ENCODE results near the gene EFNA5. TPM values are rescaled to one million over a fixed set of nuclear protein-coding genes. Genes with fewer than 3 reads are reported as not detected.

The EFNA5 gene
- total and polyA plus RNA-seq, 2 of the 8 experiments (the other 6 are each of a cell fraction or from before 2014, with no cell fraction given) = 9.6 to 21.8 TPM

DNA sequence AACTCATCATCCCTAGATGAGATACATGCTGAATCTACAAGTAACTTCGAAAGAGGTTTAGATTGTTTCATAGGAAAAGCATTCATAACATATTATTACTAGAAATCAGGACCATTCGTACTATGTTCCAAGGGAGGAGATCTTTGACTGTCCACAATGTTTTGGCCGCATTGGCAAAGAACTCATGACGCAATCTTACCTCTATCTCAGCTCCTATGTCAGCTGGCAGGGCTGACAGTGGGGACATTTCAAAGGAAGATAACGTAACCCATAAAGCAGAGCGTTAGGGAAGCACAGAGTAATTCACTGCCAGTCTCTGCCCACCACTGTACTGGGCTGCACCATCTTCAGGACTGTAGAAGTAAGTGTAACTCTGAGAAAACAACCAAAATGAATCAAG lies 69.7 kb downstream of the EFNA5 start:
- no peak overlapping the region for H2BK20ac ChIP-seq (ENCODE audit: low read length)
- no peak overlapping the region for H4K5ac ChIP-seq (ENCODE audit: insufficient read length, low read depth, low read length)
- H2AK5ac ChIP-seq (ENCODE audit: low read depth, low read length) = no peak overlapping the region
- no peak overlapping the region for H3K4me2 ChIP-seq (ENCODE audit: insufficient read depth in 1 of 2, low read depth in 2 of 2, low read length in 2 of 2)
- no peak overlapping the region for H2BK5ac ChIP-seq (ENCODE audit: low read depth, low read length)
- no peak overlapping the region for H2BK120ac ChIP-seq (replicated peaks; ENCODE audit: low read depth, low read length)
- H2AFZ ChIP-seq (ENCODE audit: low read length) = no peak overlapping the region
- no peak overlapping the region for H3K9ac ChIP-seq (replicated peaks in 1 of 4; ENCODE audit: extremely low read depth in 1 of 4, low read depth in 3 of 4, low read length in 3 of 4)
- H4K20me1 ChIP-seq (replicated peaks in 1 of 2; ENCODE audit: control insufficient read depth in 1 of 2, insufficient read depth in 2 of 2, low read length in 2 of 2) = no peaks in the 10 kb centered on the region
- peaks cover 0 to 15% (median 4%) of the 10 kb centered on the region in 4 experiments; a peak in 4 of 7 replicates for H3K4me1 ChIP-seq (replicated peaks in 1 of 4; ENCODE audit: control insufficient read depth in 3 of 4, insufficient read depth in 4 of 4, low read length in 3 of 4)
- no peak overlapping the region for H4K91ac ChIP-seq (replicated peaks; ENCODE audit: insufficient read length, low read length)
- H4K8ac ChIP-seq (ENCODE audit: extremely low read depth, insufficient read depth, low read length) = no peak overlapping the region
- WGBS, 2 experiments (ENCODE audit: extremely low coverage in 1 of 2, insufficient coverage in 1 of 2, insufficient read length in 1 of 2, insufficient replicate concordance in 2 of 2, low coverage in 1 of 2, low lambda C conversion rate in 2 of 2, missing lambda C conversion rate in 1 of 2) = 91% methylated on average over 6 of the region's 6 CpGs; no CpG with 5 or more reads in 1 of the 2 experiments
- no peaks in the 10 kb centered on the region for H3K79me1 ChIP-seq (ENCODE audit: low read depth, low read length)
- no peak overlapping the region for H2BK15ac ChIP-seq (ENCODE audit: low read length)
- H3K4ac ChIP-seq (replicated peaks; ENCODE audit: insufficient read length, low read depth, low read length) = no peak overlapping the region
- no peak for TF ChIP-seq YY1 (IDR thresholded peaks at IDR 0.05; ENCODE audit: low read depth, low read length)
- TF ChIP-seq CEBPB (IDR thresholded peaks at IDR 0.05; ENCODE audit: low read depth, low read length) = peak; percentile 51; the same call in 1 of the 2 replicates
- no peak for TF ChIP-seq EZH2 (IDR thresholded peaks at IDR 0.05; ENCODE audit: low read depth, low read length, severe bottlenecking)
- no peaks in the 10 kb centered on the region for H3K27me3 ChIP-seq (replicated peaks in 1 of 4; ENCODE audit: control insufficient read depth in 3 of 4, extremely low read depth in 1 of 4, insufficient read depth in 3 of 4, low read length in 3 of 4)
- no peaks in the 10 kb centered on the region for H3K36me3 ChIP-seq (ENCODE audit: control insufficient read depth in 2 of 4, insufficient read depth in 4 of 4, low read length in 3 of 4)
- H3K14ac ChIP-seq (ENCODE audit: insufficient read length) = no peak overlapping the region
- no peaks in the 10 kb centered on the region for H3K23me2 ChIP-seq (ENCODE audit: low read depth, low read length)
- ChIA-PET POLR2A (ENCODE audit: partially characterized antibody) (no interaction called here), CTCF (ENCODE audit: partially characterized antibody) (interaction anchor here (0.7 to 1.6 kb wide), 4 partner anchors 8 to 555 kb away, joined by 3 to 7 read pairs (median 4); no protein-coding TSS in a partner anchor)
- H3K56ac ChIP-seq (replicated peaks; ENCODE audit: insufficient read length, low read depth, low read length) = no peak overlapping the region
- H3K4me3 ChIP-seq (ENCODE audit: extremely low read depth in 1 of 4, insufficient read depth in 2 of 4, low read depth in 3 of 4, low read length in 4 of 4) = no peak overlapping the region
- H3K9me3 ChIP-seq (ENCODE audit: insufficient read depth in 2 of 2, low read depth in 1 of 2, low read length in 1 of 2) = no peaks in the 10 kb centered on the region
- H3K79me2 ChIP-seq (ENCODE audit: control insufficient read depth in 1 of 2, insufficient read depth in 2 of 2, low read length in 2 of 2) = peaks cover 0 to 21% of the 10 kb centered on the region in 2 experiments; a peak in 3 of 4 replicates
- no peak overlapping the region for H3K23ac ChIP-seq (ENCODE audit: insufficient read length)
- FAIRE-seq = no peak
- H2BK12ac ChIP-seq (ENCODE audit: low read depth, low read length) = no peak overlapping the region
- no peak overlapping the region for H3K27ac ChIP-seq (ENCODE audit: low read depth, low read length)
- no peak overlapping the region for H3K18ac ChIP-seq (ENCODE audit: extremely low read depth, low read length)
- DNase-seq (ENCODE audit: low read depth in 1 of 2, low spot score in 2 of 2) = no peak

All from H1 (cell line).